Choroid plexus epithelial cell (primary cell): ENCODE data around the gene FRMD4A.
A peak's percentile ranks its signal among the peaks of the same experiment; 100 is the strongest.

Experiments used
- DNase-seq: peaks from one replicate; pipeline ENCODE4 v3.0.0-alpha.2; 2010; ENCODE audit warnings: low read depth
- H3K4me3 ChIP-seq: 2 replicates; pipeline ENCODE4 v1.5.1; 2011; ENCODE audit warnings: low read depth, mild to moderate bottlenecking, control low read depth, low read length, moderate library complexity
- TF ChIP-seq, protein P1 (sequence below): conservative IDR thresholded peaks from 2 replicates; pipeline ENCODE4 v1.5.1; 2011; ENCODE audit warnings: low read depth, mild to moderate bottlenecking, control low read depth, inconsistent platforms, low read length, moderate library complexity

Gene FRMD4A

DNA sequence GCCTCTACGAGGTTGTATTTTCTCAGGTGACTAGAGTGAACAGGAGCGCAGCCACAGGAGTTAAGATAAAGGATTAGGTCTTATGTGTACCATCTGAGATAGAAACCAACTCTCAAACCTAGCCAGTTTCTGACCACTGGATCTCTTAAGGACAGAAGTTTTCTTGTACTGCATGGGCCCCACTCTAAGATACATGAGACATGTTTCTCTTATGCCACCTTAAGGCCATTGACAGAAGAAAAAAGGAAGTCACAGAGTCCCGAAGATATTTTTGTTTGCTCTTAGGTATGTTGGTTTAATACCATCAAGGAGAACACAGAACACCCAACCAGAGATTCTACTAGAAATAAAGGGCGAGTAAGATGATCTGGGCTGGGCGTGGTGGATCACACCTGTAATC is 335.8 kb downstream of the FRMD4A start:
- TF ChIP-seq, protein P1, sequence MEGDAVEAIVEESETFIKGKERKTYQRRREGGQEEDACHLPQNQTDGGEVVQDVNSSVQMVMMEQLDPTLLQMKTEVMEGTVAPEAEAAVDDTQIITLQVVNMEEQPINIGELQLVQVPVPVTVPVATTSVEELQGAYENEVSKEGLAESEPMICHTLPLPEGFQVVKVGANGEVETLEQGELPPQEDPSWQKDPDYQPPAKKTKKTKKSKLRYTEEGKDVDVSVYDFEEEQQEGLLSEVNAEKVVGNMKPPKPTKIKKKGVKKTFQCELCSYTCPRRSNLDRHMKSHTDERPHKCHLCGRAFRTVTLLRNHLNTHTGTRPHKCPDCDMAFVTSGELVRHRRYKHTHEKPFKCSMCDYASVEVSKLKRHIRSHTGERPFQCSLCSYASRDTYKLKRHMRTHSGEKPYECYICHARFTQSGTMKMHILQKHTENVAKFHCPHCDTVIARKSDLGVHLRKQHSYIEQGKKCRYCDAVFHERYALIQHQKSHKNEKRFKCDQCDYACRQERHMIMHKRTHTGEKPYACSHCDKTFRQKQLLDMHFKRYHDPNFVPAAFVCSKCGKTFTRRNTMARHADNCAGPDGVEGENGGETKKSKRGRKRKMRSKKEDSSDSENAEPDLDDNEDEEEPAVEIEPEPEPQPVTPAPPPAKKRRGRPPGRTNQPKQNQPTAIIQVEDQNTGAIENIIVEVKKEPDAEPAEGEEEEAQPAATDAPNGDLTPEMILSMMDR = no peak
- no peak for DNase-seq
- no peak overlapping the region for H3K4me3 ChIP-seq

DNA sequence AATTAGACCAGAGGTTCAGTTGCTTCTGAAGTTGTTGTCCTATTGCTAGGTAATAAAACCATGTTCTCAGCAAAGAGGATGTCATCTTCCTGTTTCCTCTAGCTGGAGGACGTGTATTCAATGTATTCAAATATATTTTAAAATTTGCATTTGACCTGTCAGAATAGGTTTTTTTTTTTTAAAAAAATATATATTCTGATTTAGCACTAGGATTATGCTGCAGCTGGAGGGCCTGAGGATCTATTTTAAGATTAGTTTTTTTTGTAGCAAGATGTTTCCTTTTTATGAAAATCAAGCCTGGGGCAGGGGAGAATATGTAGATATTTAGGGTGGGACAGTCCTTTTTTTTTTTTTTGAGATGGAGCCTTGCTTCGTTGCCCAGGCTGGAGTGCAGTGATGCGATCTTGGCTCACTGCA is 337.0 kb downstream of the FRMD4A start:
- no peak for DNase-seq
- H3K4me3 ChIP-seq = no peak overlapping the region
- TF ChIP-seq, protein P1 = no peak

GRCh38 chr10:13993169-13993568 is 337.6 kb downstream of the FRMD4A start:
- peak; percentile 64 for DNase-seq
- TF ChIP-seq, protein P1 = no peak

GRCh38 chr10:13991353-13991752 is 339.4 kb downstream of the FRMD4A start:
- DNase-seq = no peak
- TF ChIP-seq, protein P1 = peak; percentile 12
- no peak overlapping the region for H3K4me3 ChIP-seq

More at GRCh38 chr10:13993169-13993568, 337.6 kb downstream of the FRMD4A start:
- H3K4me3 ChIP-seq = no peak overlapping the region

DNA sequence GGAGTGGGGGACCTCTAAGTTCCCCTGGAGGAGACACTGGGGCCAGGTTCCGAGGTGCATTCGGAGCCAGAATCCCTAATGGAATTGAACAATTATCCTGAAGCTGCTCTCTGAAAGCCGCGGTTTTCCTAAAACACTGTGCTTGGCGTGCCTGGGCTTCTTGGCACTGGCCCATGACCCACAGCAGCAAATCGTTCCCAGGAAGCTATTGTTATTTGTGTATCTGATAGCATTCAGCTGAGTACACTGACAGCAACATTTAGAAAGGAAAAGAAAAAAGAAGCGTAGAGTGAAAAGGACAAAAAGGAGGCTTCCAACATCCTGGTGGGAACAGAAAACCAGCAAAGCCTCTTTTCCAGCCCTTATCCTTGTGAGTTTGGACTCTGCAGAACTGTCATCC is 339.8 kb downstream of the FRMD4A start:
- TF ChIP-seq, protein P1 = no peak
- DNase-seq = peak; percentile 42
- peak overlapping the region; percentile 20 for H3K4me3 ChIP-seq

DNA sequence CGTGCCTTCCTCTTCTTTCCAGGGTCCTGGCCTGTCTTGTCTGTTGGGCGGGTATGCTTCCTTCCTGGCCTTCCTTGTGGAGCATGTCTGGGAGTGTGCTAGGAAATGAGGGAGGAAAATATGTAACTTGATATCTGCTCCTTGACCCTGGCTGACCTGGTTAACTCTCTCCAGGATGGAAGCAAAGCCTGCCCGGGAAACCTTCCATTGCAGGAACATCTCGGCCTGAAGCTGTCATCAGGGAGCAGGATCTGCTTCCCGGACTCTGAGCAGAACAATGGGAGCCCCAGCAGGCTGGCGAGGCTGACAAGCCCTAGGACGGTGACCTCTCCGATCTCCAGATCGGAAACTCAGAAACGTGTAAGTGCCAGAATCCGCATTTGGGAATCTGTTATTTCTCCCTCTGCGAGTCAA is 340.3 kb downstream of the FRMD4A start:
- no peak overlapping the region for H3K4me3 ChIP-seq
- no peak for DNase-seq

DNA sequence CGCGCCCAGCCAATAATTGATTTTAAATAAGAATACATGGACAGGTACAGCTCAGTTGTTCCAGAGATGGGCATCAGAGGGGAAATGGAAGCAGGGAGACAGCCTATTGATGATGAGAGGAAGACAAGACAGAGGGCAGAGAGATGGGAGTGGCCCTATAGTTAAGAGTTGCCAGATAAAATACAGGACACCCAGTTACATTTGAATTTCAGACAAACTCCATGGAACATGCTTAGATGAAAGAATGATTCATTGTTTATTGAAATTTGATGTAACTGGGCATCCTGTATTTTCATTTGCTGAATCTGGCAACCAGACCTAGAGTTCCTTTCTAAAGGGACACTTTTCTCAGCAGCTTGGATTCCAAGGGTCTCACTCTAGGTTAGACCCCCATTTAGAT is 341.1 kb downstream of the FRMD4A start:
- H3K4me3 ChIP-seq = no peak overlapping the region
- no peak for DNase-seq
- TF ChIP-seq, protein P1 = no peak

More for the DNA sequence above, 340.3 kb downstream of the FRMD4A start:
- TF ChIP-seq, protein P1 = no peak
